K562 (cell line): ENCODE data around the gene BEND6. TPM values are rescaled to one million over a fixed set of nuclear protein-coding genes. Genes with fewer than 3 reads are reported as not detected.

Experiments
- ATAC-seq: fragments of 200-7000 bp; cut with Tn5 transposase; 3 replicates; pipeline ENCODE4 v1.9.1; 2020; ENCODE audit warnings: moderate library complexity
- BruUV-seq: library from RNA; stranded (reverse); fragments of 400-500 nt; replicated peaks from 2 replicates; lab custom pipeline; 2021; lab: Mats Ljungman, UMichigan
- CTCF ChIA-PET: fragments of 300-600 bp; formaldehyde crosslinking; extraction: SDS; loops from one replicate; lab custom pipeline; 2021; ENCODE audit warnings: low intra/inter-chr PET ratio; lab: Yijun Ruan, JAX
- POLR2A ChIA-PET: fragments of 300-600, 350-650 bp; sonication (Branson Sonifier 250); formaldehyde crosslinking; extraction: SDS; loops from one replicate; lab custom pipeline; 2021; ENCODE audit warnings: antibody characterized with exemption, inconsistent platforms; lab: Yijun Ruan, JAX
- DNase-seq, 4 experiments: peaks; one replicate each; pipeline versions ENCODE4 v3.0.0 to v3.0.0-alpha.2; 2011 to 2018; ENCODE audit warnings: low spot score in 3 of 4, mixed read lengths in 3 of 4; ENCODE audit errors: extremely low read depth in 1 of 4
- FAIRE-seq: peaks from 2 replicates; lab custom pipeline; 2011; peaks lifted over from hg19 to GRCh38; lab: Jason Lieb, UNC
- H2AFZ ChIP-seq: 2 replicates; pipeline ENCODE4 v1.6.0; 2011; ENCODE audit warnings: low read depth, low read length, control low read depth, inconsistent platforms
- H3K27ac ChIP-seq: fragments of 200-600 bp; 3 replicates; pipeline ENCODE4 v1.8.0; 2011; ENCODE audit warnings: low read depth, mild to moderate bottlenecking, control low read depth, inconsistent platforms, low read length, moderate library complexity, mixed read lengths; ENCODE audit errors: extremely low read depth
- H3K27me3 ChIP-seq, 2 experiments: fragments of 300-600 bp in 1 of 2; 2 replicates in 1 of 2; 3 replicates in 1 of 2; pipeline versions ENCODE4 v1.6.0 to v1.8.0; 2011; ENCODE audit warnings: inconsistent platforms in 2 of 2, low read length in 2 of 2, mild to moderate bottlenecking in 1 of 2, mixed read lengths in 1 of 2, moderate library complexity in 1 of 2; ENCODE audit not compliant: control insufficient read depth in 2 of 2, insufficient read depth in 2 of 2
- H3K36me3 ChIP-seq: fragments of 300-600 bp; 3 replicates; pipeline ENCODE4 v1.8.0; 2011; ENCODE audit warnings: mild to moderate bottlenecking, low read length, inconsistent platforms; ENCODE audit not compliant: control insufficient read depth, insufficient read depth
- H3K4me1 ChIP-seq, 2 experiments: fragments of 200-600 bp in 1 of 2; replicated peaks in 1 of 2; 2 replicates in 1 of 2; 3 replicates in 1 of 2; pipeline versions ENCODE4 v1.5.1 to v1.8.0; 2011; ENCODE audit warnings: inconsistent platforms in 2 of 2, low read length in 2 of 2, mild to moderate bottlenecking in 1 of 2, mixed read lengths in 1 of 2, moderate library complexity in 1 of 2; ENCODE audit not compliant: control insufficient read depth in 2 of 2, insufficient read depth in 2 of 2
- H3K4me2 ChIP-seq: 2 replicates; pipeline ENCODE4 v1.6.1; 2011; ENCODE audit warnings: low read length, control low read depth, inconsistent platforms, mixed read lengths; ENCODE audit not compliant: insufficient read depth
- H3K4me3 ChIP-seq: fragments of 200-600 bp; sonication (generic), shearing (Covaris generic); 2 replicates; pipeline ENCODE4 v1.5.1; 2016; ENCODE audit warnings: control low read depth, inconsistent platforms
- H3K79me2 ChIP-seq: fragments of 200-600 bp; 3 replicates; pipeline ENCODE4 v1.8.0; 2011; ENCODE audit warnings: low read length, inconsistent platforms; ENCODE audit not compliant: control insufficient read depth, insufficient read depth
- H3K9ac ChIP-seq, 2 experiments: 2 replicates each; pipeline versions ENCODE4 v1.6.0 to v1.6.1; 2011; ENCODE audit warnings: low read depth in 2 of 2, low read length in 2 of 2, control low read depth in 1 of 2, inconsistent platforms in 1 of 2, mild to moderate bottlenecking in 1 of 2, mixed read lengths in 1 of 2; ENCODE audit not compliant: insufficient read depth in 1 of 2
- H3K9me1 ChIP-seq: one replicate; pipeline ENCODE4 v1.6.0; 2011; ENCODE audit warnings: inconsistent platforms, mild to moderate bottlenecking, low read length, moderate library complexity; ENCODE audit not compliant: control insufficient read depth, insufficient read depth
- H3K9me3 ChIP-seq: replicated peaks from 2 replicates; pipeline ENCODE4 v1.5.1; 2011; ENCODE audit warnings: low read depth, low read length, inconsistent platforms; ENCODE audit not compliant: control insufficient read depth, insufficient read depth
- H4K20me1 ChIP-seq: replicated peaks from 2 replicates; pipeline ENCODE4 v1.6.1; 2011; ENCODE audit warnings: low read length, inconsistent platforms, mixed read lengths; ENCODE audit not compliant: control insufficient read depth, insufficient read depth
- ARNT ChIP-seq, 2 experiments: fragments of 450-650 bp; IDR thresholded peaks; 2 replicates each; pipeline ENCODE4 v1.6.1; 2016; ENCODE audit warnings: mild to moderate bottlenecking in 1 of 2
- MTA1 ChIP-seq: fragments of 450-650 bp; IDR thresholded peaks from 2 replicates; pipeline ENCODE4 v1.6.1; 2017; ENCODE audit warnings: borderline replicate concordance
- MTF1 ChIP-seq: fragments of 250-450 bp; sonication (Bioruptor Pico); IDR thresholded peaks from 2 replicates; pipeline ENCODE4 v1.9.0; 2021; ENCODE audit warnings: moderate library complexity, mild to moderate bottlenecking, inconsistent platforms, borderline replicate concordance
- RBM14 ChIP-seq: fragments of 200-400 bp; formaldehyde crosslinking; IDR thresholded peaks from 2 replicates; pipeline ENCODE4 v1.6.1; 2018; ENCODE audit warnings: low read depth, mild to moderate bottlenecking, low read length, moderate library complexity, borderline replicate concordance; ENCODE audit not compliant: insufficient read depth
- SMARCA4 ChIP-seq: fragments of 450-650 bp; IDR thresholded peaks from 2 replicates; pipeline ENCODE4 v1.6.1; 2016
- SREBF1 ChIP-seq: fragments of 150-350 bp; IDR thresholded peaks from 2 replicates; pipeline ENCODE4 v1.6.1; 2014; ENCODE audit warnings: antibody characterized with exemption, low read depth, low read length, borderline replicate concordance
- ZNF511 ChIP-seq: sonication (generic); formaldehyde crosslinking; IDR thresholded peaks from 2 replicates; pipeline ENCODE4 v1.8.0; 2022; ENCODE audit warnings: mild to moderate bottlenecking, missing genetic modification reagents
- WGBS: fragments of 100-300 bp; shearing (Covaris generic); methylation state at CpG from one replicate; pipeline ENCODE4 v1.1.6; 2016; ENCODE audit warnings: low coverage, mixed read lengths; ENCODE audit not compliant: insufficient coverage; ENCODE audit errors: missing lambda C conversion rate; 5-methylcytosine and 5-hydroxymethylcytosine counted together
- in situ Hi-C: fragments of 300-500 bp; cut with MboI; formaldehyde crosslinking; loops from 4 replicates; pipeline ENCODE4 v1.15.0; 2018; ENCODE audit warnings: inconsistent platforms, mixed read lengths
- intact Hi-C: fragments of 100-400 bp; cut with micrococcal nuclease; formaldehyde crosslinking; loops from 2 replicates; pipeline ENCODE4 v1.14.2; 2022
- polyA plus RNA-seq, 8 experiments: library from polyadenylated mRNA; depleted of rRNA in 4 of 8; stranded (reverse) in 5 of 8; unstranded in 3 of 8; fragments of >200 nt; fragmentation: Nextera tagmentation in 2 of 8; fragmentation: Illumina TruSeq in 1 of 8; extraction: Ambion mirVana in 2 of 8; extraction: Trizol in 1 of 8; gene quantifications; 2 replicates each; pipeline versions ENCODE4 v1.2.1 to v1.2.3, GENCODE V29; 2011 to 2014; ENCODE audit warnings: inconsistent platforms in 1 of 8, missing spikeins in 1 of 8
- total RNA-seq, 7 experiments: library from RNA; depleted of rRNA in 6 of 7; stranded (reverse); fragments of >200 nt in 6 of 7; fragmentation: Illumina TruSeq in 2 of 7; extraction: Trizol in 2 of 7; gene quantifications; 2 replicates each; pipeline versions ENCODE4 v1.2.1 to v1.2.3, GENCODE V29; 2011 to 2021; ENCODE audit warnings: low replicate concordance in 1 of 7
- TF ChIP-seq, protein P1 (sequence below): fragments of 200-800 bp; sonication (Bioruptor generic); IDR thresholded peaks from 2 replicates; pipeline ENCODE4 v1.6.1; 2016; ENCODE audit warnings: missing genetic modification characterization, missing compliant biosample characterization
- TF ChIP-seq, protein P2 (sequence below): fragments of 250-450 bp; sonication (Bioruptor Pico); IDR thresholded peaks from 2 replicates; pipeline ENCODE4 v1.4.0; 2020

Gene BEND6
- total and polyA plus RNA-seq, 9 of the 15 experiments (the other 6 are each of a cell fraction or from before 2014, with no cell fraction given) = 0.37 to 4.0 (median 1.1) TPM

DNA sequence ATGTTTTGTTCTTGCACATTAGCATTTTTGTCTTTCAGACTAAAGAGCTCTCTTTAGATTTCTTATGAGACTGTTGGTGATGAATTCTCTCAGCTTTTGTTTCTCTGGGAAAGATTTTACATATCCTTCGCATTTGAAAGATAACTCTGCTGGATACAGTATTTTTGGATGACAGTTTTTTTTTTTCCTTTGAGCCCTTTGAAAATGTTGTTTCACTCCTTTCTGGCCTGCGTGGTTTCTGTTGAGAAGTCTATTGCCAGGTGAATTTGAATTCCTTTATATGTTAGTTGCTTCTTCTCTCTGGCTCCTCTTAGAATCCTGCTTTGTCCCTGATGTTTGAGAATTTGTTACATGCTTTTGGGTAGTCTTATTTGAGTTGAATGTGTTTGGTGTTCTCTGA is 69.4 kb downstream of the BEND6 start:
- H3K27ac ChIP-seq = no peak overlapping the region
- H3K4me2 ChIP-seq = no peak overlapping the region
- no peak overlapping the region for H3K4me3 ChIP-seq
- POLR2A ChIA-PET = interaction anchor here (0.7 to 1.4 kb wide), 3 partner anchors 15 to 32 kb away, joined by 3 read pairs; no protein-coding TSS in a partner anchor
- peaks cover 6 to 7% of the 10 kb centered on the region in 2 experiments; a peak in 4 of 5 replicates for H3K4me1 ChIP-seq
- FAIRE-seq (no peak), ATAC-seq (no peak), DNase-seq (no peak)
- no peaks in the 10 kb centered on the region for H3K79me2 ChIP-seq
- TF ChIP-seq RBM14 = no peak
- TF ChIP-seq MTF1 (CRISPR knock-in tag) = no peak
- TF ChIP-seq, protein P1, sequence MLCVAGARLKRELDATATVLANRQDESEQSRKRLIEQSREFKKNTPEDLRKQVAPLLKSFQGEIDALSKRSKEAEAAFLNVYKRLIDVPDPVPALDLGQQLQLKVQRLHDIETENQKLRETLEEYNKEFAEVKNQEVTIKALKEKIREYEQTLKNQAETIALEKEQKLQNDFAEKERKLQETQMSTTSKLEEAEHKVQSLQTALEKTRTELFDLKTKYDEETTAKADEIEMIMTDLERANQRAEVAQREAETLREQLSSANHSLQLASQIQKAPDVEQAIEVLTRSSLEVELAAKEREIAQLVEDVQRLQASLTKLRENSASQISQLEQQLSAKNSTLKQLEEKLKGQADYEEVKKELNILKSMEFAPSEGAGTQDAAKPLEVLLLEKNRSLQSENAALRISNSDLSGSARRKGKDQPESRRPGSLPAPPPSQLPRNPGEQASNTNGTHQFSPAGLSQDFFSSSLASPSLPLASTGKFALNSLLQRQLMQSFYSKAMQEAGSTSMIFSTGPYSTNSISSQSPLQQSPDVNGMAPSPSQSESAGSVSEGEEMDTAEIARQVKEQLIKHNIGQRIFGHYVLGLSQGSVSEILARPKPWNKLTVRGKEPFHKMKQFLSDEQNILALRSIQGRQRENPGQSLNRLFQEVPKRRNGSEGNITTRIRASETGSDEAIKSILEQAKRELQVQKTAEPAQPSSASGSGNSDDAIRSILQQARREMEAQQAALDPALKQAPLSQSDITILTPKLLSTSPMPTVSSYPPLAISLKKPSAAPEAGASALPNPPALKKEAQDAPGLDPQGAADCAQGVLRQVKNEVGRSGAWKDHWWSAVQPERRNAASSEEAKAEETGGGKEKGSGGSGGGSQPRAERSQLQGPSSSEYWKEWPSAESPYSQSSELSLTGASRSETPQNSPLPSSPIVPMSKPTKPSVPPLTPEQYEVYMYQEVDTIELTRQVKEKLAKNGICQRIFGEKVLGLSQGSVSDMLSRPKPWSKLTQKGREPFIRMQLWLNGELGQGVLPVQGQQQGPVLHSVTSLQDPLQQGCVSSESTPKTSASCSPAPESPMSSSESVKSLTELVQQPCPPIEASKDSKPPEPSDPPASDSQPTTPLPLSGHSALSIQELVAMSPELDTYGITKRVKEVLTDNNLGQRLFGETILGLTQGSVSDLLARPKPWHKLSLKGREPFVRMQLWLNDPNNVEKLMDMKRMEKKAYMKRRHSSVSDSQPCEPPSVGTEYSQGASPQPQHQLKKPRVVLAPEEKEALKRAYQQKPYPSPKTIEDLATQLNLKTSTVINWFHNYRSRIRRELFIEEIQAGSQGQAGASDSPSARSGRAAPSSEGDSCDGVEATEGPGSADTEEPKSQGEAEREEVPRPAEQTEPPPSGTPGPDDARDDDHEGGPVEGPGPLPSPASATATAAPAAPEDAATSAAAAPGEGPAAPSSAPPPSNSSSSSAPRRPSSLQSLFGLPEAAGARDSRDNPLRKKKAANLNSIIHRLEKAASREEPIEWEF (CRISPR knock-in tag) = no peak
- no peak for TF ChIP-seq SREBF1
- no peak for TF ChIP-seq ARNT (IDR thresholded peaks at IDR 0.05)
- no peak for TF ChIP-seq MTA1
- no peak for TF ChIP-seq ZNF511 (CRISPR knock-in tag)
- TF ChIP-seq, protein P2, sequence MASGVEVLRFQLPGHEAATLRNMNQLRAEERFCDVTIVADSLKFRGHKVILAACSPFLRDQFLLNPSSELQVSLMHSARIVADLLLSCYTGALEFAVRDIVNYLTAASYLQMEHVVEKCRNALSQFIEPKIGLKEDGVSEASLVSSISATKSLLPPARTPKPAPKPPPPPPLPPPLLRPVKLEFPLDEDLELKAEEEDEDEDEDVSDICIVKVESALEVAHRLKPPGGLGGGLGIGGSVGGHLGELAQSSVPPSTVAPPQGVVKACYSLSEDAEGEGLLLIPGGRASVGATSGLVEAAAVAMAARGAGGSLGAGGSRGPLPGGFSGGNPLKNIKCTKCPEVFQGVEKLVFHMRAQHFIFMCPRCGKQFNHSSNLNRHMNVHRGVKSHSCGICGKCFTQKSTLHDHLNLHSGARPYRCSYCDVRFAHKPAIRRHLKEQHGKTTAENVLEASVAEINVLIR (CRISPR knock-in tag) = no peak
- TF ChIP-seq SMARCA4 = no peak
- H4K20me1 ChIP-seq = no peaks in the 10 kb centered on the region
- CTCF ChIA-PET = no interaction called here
- WGBS = 39% methylated on average over 2 of the region's 2 CpGs
- no peaks in the 10 kb centered on the region for H3K36me3 ChIP-seq
- peaks cover 11% of the 10 kb centered on the region for H3K9me3 ChIP-seq
- H3K9ac ChIP-seq = no peak overlapping the region
- H3K9me1 ChIP-seq = no peaks in the 10 kb centered on the region
- no peaks in the 10 kb centered on the region for H3K27me3 ChIP-seq
- intact Hi-C loops = no loop called here
- BruUV-seq = no TSS peak
- no peak overlapping the region for H2AFZ ChIP-seq
- in situ Hi-C loops = no loop called here
